PC-9 (cell line): Measurements from ENCODE around the gene TMUB2. TPM values are rescaled to one million over a fixed set of nuclear protein-coding genes. Genes with fewer than 3 reads are reported as not detected.

Experiments
- BruUV-seq: library from RNA; stranded (reverse); fragments of 400-500 nt; replicated peaks from 2 replicates; lab custom pipeline; 2021; lab: Mats Ljungman, UMichigan
- CTCF ChIA-PET: fragments of 300-600 bp; sonication (Branson Sonifier 250); formaldehyde crosslinking; loops from one replicate; lab custom pipeline; 2022; ENCODE audit warnings: antibody characterized with exemption; lab: Charles Lee
- POLR2A ChIA-PET: fragments of 300-600 bp; sonication (Branson Sonifier 250); formaldehyde crosslinking; loops from one replicate; lab custom pipeline; 2022; ENCODE audit warnings: antibody characterized with exemption; ENCODE audit not compliant: unreplicated experiment; lab: Charles Lee
- DNase-seq, 2 experiments: peaks; one replicate each; pipeline versions ENCODE4 v3.0.0 to v3.0.0-alpha.2; 2015 to 2022; ENCODE audit warnings: mixed read lengths in 1 of 2
- H2AFZ ChIP-seq: fragments of 200-600 bp; sonication (generic); 2 replicates; pipeline ENCODE4 v1.8.1; 2017; ENCODE audit warnings: antibody characterized with exemption
- H3F3A ChIP-seq: fragments of 200-600 bp; sonication (generic); 2 replicates; pipeline ENCODE4 v1.8.1; 2017; ENCODE audit warnings: antibody characterized with exemption, mild to moderate bottlenecking, low read depth; ENCODE audit not compliant: insufficient read depth
- H3K27ac ChIP-seq: fragments of 200-600 bp; sonication (generic); 2 replicates; pipeline ENCODE4 v1.6.1; 2016; ENCODE audit warnings: mixed run types
- H3K27me3 ChIP-seq: fragments of 200-600 bp; sonication (generic); 2 replicates; pipeline ENCODE4 v1.6.1; 2016; ENCODE audit warnings: low read depth, mixed run types; ENCODE audit not compliant: insufficient read depth
- H3K36me3 ChIP-seq: fragments of 200-600 bp; sonication (generic); 2 replicates; pipeline ENCODE4 v1.6.1; 2016; ENCODE audit warnings: low read depth, mixed run types
- H3K4me1 ChIP-seq: fragments of 200-600 bp; sonication (generic); replicated peaks from 2 replicates; pipeline ENCODE4 v1.6.1; 2016; ENCODE audit warnings: mixed run types; ENCODE audit not compliant: insufficient read depth
- H3K4me2 ChIP-seq: fragments of 200-600 bp; sonication (generic); 2 replicates; pipeline ENCODE4 v1.6.1; 2017; ENCODE audit warnings: mixed run types
- H3K4me3 ChIP-seq: fragments of 200-600 bp; sonication (generic); 2 replicates; pipeline ENCODE4 v1.6.1; 2016; ENCODE audit warnings: mixed run types
- H3K79me2 ChIP-seq: fragments of 200-600 bp; sonication (generic); 2 replicates; pipeline ENCODE4 v1.6.1; 2017; ENCODE audit warnings: low read depth, mixed run types
- H3K9me2 ChIP-seq: fragments of 200-600 bp; sonication (generic); 2 replicates; pipeline ENCODE4 v1.8.1; 2017; ENCODE audit warnings: mild to moderate bottlenecking; ENCODE audit not compliant: insufficient read depth
- H3K9me3 ChIP-seq: fragments of 200-600 bp; sonication (generic); 2 replicates; pipeline ENCODE4 v1.8.1; 2016; ENCODE audit warnings: low read depth; ENCODE audit not compliant: insufficient read depth
- H4K20me1 ChIP-seq: fragments of 200-600 bp; sonication (generic); 2 replicates; pipeline ENCODE4 v1.8.1; 2017; ENCODE audit not compliant: insufficient read depth
- CTCF ChIP-seq: fragments of 200-600 bp; sonication (generic); conservative IDR thresholded peaks from 2 replicates; pipeline ENCODE4 v1.6.1; 2017; ENCODE audit warnings: mixed run types, antibody characterized with exemption, mild to moderate bottlenecking, moderate library complexity
- EZH2 ChIP-seq: fragments of 200-600 bp; sonication (generic); IDR thresholded peaks from 2 replicates; pipeline ENCODE4 v1.8.0; 2017; ENCODE audit warnings: antibody characterized with exemption, low read depth
- intact Hi-C: fragments of 100-400 bp; cut with micrococcal nuclease; formaldehyde crosslinking; loops from one replicate; pipeline ENCODE4 v1.10.0; 2022; ENCODE audit not compliant: unreplicated experiment
- total RNA-seq: library from RNA; stranded (reverse); gene quantifications from 2 replicates; pipeline ENCODE4 v1.2.3, GENCODE V29; 2021

The TMUB2 gene
- total RNA-seq, 1 experiment from 2014 or later: 45.5 TPM

GRCh38 chr17:44223541-44224071 is 36.8 kb downstream of the TMUB2 start:
- Histone ChIP-seq H3K27ac (no peak overlapping the region), H3K27me3 (no peaks in the 10 kb centered on the region), H3K9me3 (no peaks in the 10 kb centered on the region), H3K4me3 (no peak overlapping the region), H3K4me1 (peaks cover 8% of the 10 kb centered on the region), H3K36me3 (no peaks in the 10 kb centered on the region), H3K4me2 (no peak overlapping the region; the same call in 1 of the 2 replicates), H4K20me1 (no peaks in the 10 kb centered on the region), H2AFZ (no peak overlapping the region), H3F3A (peaks cover 25% of the 10 kb centered on the region; the same call in 1 of the 2 replicates), H3K9me2 (no peaks in the 10 kb centered on the region), H3K79me2 (peaks cover 5% of the 10 kb centered on the region)
- ChIA-PET CTCF (no interaction called here), POLR2A (no interaction called here)
- intact Hi-C loops: loop anchor here (5.0 kb wide), 1 partner anchor 84 kb away; the partner anchor contains the start of gene RUNDC3A
- TF ChIP-seq CTCF (no peak), EZH2 (no peak)
- BruUV-seq: no TSS peak
- DNase-seq: no peak

- H3K4me2 ChIP-seq: no peak overlapping the region
- intact Hi-C loops: no loop called here
- no peaks in the 10 kb centered on the region for H3K79me2 ChIP-seq
- H3K27me3 ChIP-seq: no peaks in the 10 kb centered on the region
- H3K9me3 ChIP-seq: no peaks in the 10 kb centered on the region
- no peaks in the 10 kb centered on the region for H3K36me3 ChIP-seq
- no peak overlapping the region for H3K27ac ChIP-seq
- DNase-seq: no peak
- TF ChIP-seq CTCF (no peak), EZH2 (no peak)
- H3K9me2 ChIP-seq: no peaks in the 10 kb centered on the region
- ChIA-PET POLR2A (no interaction called here), CTCF (no interaction called here)
- peaks cover 4% of the 10 kb centered on the region; the same call in 1 of the 2 replicates for H3F3A ChIP-seq
- no peak overlapping the region for H3K4me3 ChIP-seq
- no TSS peak for BruUV-seq
- no peak overlapping the region for H2AFZ ChIP-seq
- H4K20me1 ChIP-seq: no peaks in the 10 kb centered on the region
- H3K4me1 ChIP-seq: no peaks in the 10 kb centered on the region
Observed at GRCh38 chr17:44229090-44229489, 42.3 kb downstream of the TMUB2 start.

- Histone ChIP-seq H4K20me1 (no peaks in the 10 kb centered on the region), H3K79me2 (no peaks in the 10 kb centered on the region), H3K4me1 (peaks cover 10% of the 10 kb centered on the region), H3K9me3 (no peaks in the 10 kb centered on the region), H2AFZ (no peak overlapping the region), H3F3A (peaks cover 14% of the 10 kb centered on the region), H3K9me2 (no peaks in the 10 kb centered on the region), H3K4me2 (no peak overlapping the region), H3K27me3 (no peaks in the 10 kb centered on the region), H3K27ac (no peak overlapping the region), H3K36me3 (no peaks in the 10 kb centered on the region), H3K4me3 (no peak overlapping the region)
- TF ChIP-seq EZH2: no peak
- DNase-seq: no peak
- intact Hi-C loops: no loop called here
- no TSS peak for BruUV-seq
- ChIA-PET CTCF (no interaction called here), POLR2A (no interaction called here)
Observed at GRCh38 chr17:44230140-44230539, 43.4 kb downstream of the TMUB2 start.

GRCh38 chr17:44232061-44232460 is 45.3 kb downstream of the TMUB2 start:
- no peaks in the 10 kb centered on the region for H3K36me3 ChIP-seq
- H3K27me3 ChIP-seq: no peaks in the 10 kb centered on the region
- H3F3A ChIP-seq: peaks cover 24% of the 10 kb centered on the region
- CTCF ChIA-PET: no interaction called here
- no peaks in the 10 kb centered on the region for H3K9me2 ChIP-seq
- peaks cover 22% of the 10 kb centered on the region for H3K4me1 ChIP-seq
- H2AFZ ChIP-seq: no peak overlapping the region
- TF ChIP-seq EZH2 (no peak), CTCF (no peak)
- BruUV-seq: no TSS peak
- H3K9me3 ChIP-seq: no peaks in the 10 kb centered on the region
- H4K20me1 ChIP-seq: no peaks in the 10 kb centered on the region
- POLR2A ChIA-PET: no interaction called here
- DNase-seq: no peak
- no peak overlapping the region for H3K27ac ChIP-seq
- intact Hi-C loops: no loop called here
- H3K4me3 ChIP-seq: no peak overlapping the region
- no peak overlapping the region for H3K4me2 ChIP-seq
- no peaks in the 10 kb centered on the region for H3K79me2 ChIP-seq
